HG02852 (cell line): ENCODE measurements around the gene TMEM154.

Experiments
- ATAC-seq: cut with Tn5 transposase; IDR thresholded peaks from one replicate; pipeline ENCODE4 v1.9.1; 2021; ENCODE audit warnings: mild to moderate bottlenecking, moderate library complexity; ENCODE audit not compliant: unreplicated experiment

Gene TMEM154

DNA sequence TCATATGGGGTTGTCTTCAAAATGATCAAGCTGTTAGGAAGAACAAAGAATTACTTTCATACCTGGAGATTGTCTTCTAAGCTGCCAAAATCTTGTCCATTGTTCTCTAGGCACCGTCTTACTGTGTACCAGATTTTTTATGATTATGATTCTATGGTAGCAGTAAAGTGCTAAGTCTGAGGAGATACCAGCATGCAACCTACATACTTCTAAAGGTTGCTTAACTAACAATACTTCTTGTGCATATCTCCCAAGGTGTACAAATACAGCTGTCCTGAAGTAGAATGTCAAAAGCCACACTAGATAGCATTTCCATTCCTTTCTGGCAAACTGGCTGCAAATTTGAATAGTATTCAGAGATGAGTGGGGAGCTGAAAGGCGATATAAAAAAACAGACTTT lies 81.3 kb downstream of the TMEM154 start:
- no peak for ATAC-seq

- ATAC-seq, result peak; percentile 89
Measured at GRCh38 chr4:152594978-152595925, 84.5 kb downstream of the TMEM154 start.

DNA sequence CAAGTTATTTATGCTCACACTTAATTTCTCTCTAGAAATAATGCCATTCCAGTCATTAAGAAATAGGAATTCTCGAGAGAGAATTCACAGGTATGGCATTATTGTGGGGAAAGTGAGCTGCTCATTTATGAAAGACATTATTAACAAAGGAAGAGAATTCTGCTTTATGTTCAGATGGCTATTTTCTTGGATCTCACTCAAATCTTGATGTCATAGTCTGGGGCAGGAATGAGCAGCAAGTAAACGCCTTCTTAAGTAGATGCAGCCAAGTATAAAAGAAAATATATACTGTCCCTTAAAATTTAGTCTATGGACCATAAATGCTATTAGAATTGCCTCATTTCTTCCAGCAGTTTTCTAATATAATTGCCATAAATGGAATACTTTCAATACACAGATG lies 85.7 kb downstream of the TMEM154 start:
- ATAC-seq, result no peak

GRCh38 chr4:152591876-152592275 lies 87.9 kb downstream of the TMEM154 start:
- ATAC-seq, result no peak

GRCh38 chr4:152591396-152591795 lies 88.4 kb downstream of the TMEM154 start:
- ATAC-seq, result no peak

DNA sequence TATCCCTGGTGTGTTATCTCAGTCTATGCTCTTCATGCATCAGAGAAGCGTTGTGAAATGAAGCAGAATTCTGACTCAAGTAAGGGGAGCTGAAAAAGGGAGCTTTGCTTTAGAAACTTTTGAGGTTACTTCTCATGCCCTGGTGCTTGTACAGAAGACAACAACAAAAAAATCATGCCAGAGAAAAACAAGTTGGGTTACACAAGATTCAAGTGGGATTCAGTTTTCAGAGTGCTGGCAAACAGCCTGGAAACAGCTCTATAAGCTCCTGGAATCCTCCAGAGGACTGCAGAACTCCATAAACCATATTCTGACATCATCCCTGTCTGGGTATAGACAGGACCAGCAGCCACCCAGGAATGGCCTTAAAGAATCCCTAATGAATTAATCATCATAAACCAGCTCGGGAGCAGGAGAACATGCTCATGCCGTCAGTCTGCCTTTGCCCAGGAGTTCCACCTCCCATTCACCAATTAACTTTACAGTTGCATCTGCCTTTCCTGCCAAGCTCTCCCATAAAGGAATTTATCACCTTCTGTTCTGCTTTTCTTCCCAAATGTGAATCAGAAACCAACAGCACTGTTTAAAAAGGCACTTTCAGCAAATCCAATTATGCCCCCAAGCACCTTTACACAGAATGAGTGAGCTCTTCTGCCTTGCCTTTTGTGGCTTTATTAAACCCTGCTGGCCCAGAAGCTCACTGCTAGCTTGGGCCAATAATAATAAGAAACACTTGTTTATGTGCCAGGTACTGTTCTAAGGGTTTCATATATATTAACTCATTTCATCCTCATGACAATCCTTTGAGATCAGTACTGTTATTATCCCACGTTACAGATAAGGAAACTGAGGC lies 89.4 kb downstream of the TMEM154 start:
- no peak for ATAC-seq

DNA sequence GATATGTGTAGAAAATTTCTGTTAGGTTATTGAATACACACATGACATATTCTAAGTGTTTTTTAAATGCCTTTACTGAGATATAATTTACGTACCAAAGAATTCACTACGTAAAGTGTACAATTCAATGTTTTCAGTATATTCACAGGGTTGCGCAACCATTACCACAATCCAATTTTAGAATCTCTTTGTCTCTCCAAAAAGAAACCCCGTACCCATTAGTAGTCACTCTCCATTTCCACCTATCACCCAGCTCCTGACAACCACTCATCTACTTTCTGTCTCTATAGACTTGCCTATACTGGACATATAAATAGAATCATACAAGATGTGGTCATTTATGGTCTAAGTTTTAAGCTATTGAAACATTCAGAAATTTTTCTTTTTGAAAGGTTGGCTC lies 90.9 kb downstream of the TMEM154 start:
- no peak for ATAC-seq

DNA sequence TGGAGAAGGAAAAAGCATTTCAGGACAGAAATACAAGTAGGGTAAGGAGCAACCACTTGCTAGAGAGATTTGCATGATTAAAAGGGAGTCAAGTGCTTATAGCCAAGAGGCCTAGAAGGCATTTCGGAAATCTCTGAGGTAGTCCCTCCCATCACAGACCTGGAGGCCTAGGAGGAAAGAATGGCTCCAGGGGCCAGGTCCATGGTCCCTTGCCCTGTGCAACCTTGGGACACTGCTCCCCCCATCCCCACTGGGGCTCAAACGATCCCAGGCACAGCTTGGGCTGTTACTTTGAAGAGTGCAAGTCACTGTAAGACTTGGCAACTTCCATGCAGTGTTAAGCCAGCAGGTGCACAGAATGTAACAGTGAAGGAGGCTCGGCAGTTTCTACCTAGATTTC lies 92.7 kb downstream of the TMEM154 start:
- no peak for ATAC-seq

GRCh38 chr4:152586668-152587067 lies 93.1 kb downstream of the TMEM154 start:
- ATAC-seq, result no peak

DNA sequence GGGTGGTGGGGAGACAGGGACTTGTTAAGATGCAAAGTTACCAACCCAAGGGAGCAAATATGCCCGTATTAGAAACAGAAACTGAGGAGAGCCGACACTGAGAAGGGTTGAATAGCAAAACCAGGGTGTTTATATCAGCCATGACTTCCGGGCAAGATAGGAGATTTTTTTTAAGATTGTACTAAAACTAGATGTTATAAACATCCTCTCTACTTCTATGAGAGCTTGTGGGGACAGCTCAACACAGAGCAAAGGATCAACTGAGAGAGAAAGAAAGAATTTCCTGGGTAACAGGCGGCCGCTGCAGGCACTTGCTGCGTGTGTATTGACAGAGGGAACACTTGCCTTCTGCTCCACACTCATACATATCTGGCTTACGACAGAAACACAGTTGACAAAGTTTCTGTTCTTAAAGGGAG lies 94.8 kb downstream of the TMEM154 start:
- ATAC-seq, result peak; percentile 81

DNA sequence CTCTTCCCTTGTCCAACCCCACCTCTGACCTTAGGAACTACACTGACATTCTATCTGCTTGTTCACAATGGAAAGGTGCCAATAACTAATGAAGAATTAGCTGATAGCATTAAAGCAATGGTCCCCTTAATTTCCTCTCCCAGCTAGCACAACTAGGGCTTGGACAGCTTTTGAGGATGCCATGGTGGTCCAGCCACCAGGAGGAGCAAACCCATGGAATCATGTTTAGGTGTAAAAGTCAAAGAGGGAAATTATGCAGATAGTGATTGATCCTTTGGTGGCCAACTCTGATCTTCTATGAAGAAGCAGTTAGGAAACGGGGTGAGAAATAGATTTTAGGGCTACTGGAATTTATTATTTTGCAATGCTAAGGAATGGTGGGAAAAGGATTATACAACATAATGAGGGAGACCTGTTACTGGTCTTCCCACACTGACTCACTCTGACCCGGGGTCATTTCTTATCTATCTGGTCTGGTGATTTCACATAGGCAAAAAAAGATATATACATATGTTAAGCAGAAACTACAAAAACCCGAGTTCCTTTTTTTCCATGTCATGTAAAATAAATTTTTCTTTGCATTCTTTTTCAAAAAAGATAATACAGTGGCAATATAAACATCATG lies 98.1 kb downstream of the TMEM154 start:
- ATAC-seq, result no peak

- ATAC-seq, result no peak
Measured at GRCh38 chr4:152579916-152580315, 99.9 kb downstream of the TMEM154 start.

GRCh38 chr4:152579107-152579764 lies 100.6 kb downstream of the TMEM154 start:
- ATAC-seq, result no peak

- ATAC-seq, result no peak
Measured at GRCh38 chr4:152578670-152579069, 101.1 kb downstream of the TMEM154 start.

DNA sequence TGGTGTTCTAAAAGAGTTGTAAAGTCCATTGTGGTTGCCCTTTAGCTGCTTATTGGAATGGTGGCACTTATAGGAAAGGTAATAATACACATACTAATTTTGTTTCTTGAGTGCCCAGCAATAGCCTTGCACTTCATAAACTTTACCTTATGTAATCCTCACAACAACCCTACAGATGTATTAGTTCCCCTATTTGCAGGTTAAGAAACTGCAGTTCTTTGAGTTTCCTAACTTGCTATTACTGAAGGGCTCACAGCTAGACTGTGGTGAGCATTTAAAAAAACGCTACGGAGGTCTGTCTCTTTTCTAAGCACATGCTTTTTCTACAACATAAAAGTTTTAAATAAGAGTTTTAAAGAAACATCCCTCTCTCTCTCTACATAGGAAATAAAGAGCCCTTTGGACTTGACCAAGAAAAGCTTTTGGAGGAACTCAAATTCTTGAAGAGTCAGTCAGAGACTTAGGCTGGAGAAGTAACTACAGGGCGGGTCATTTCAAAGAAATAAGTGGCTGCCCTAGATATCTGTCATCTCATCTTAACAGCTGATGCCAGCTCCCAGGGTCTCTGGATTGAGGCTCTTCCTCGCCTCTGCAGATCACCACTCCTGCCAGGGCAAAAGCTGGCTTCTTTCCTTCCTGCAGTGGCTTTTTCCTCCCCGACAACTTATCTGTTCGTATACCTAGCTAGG lies 101.9 kb downstream of the TMEM154 start:
- ATAC-seq, result peak; percentile 88

DNA sequence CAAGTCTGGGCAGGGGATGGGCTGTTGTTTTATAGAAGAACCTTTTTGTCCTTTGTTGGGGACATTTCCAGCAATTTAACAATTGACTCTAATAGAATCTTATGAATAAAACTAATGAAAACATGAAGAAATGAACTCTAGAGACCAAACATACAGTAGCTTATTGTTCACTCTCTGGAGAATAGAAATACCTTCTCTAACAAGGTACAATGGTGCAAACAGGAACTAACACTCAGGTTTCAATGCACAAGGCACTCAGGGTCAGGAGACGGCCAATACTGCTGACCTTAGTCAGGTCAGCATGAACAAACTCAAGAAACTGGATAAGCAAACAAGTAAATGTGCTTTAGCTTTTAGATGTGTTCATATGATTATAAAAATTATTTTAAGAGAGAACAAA lies 104.3 kb downstream of the TMEM154 start:
- no peak for ATAC-seq

GRCh38 chr4:152573861-152574260 lies 105.9 kb downstream of the TMEM154 start:
- ATAC-seq, result no peak

DNA sequence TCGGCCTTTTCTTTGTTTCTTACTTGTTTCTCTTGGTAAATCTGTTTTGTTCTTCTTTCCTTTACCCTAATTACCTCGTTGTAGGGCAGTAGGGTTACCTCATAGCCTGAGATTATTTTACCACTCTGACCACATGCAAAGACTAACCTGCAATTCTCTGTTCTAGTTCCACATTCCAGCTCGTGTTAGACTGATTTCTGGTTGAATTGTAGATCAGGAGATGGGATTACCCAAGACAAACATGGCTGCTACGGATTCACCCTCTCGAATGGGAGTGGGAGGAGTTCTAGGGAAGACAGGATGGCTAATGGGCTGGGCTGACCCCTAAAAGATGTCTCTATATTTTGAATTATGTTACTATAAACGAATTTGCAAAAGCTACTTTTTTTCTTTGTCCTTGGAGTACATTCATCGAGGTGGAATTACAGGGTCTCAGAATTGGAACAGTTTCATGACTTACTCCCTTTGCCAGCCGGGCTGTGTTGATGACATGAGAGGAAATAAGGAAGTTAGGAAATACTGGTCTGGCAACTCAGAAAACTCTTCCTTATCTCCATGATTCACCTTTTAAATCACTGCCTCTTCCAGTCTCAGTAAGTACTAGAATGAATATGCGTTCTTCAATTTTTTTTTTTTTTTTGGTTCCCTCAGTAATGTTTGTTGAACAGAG lies 107.2 kb downstream of the TMEM154 start:
- peak; percentile 72 for ATAC-seq

GRCh38 chr4:152571770-152572169 lies 108.0 kb downstream of the TMEM154 start:
- ATAC-seq, result no peak

- ATAC-seq, result no peak
Measured at GRCh38 chr4:152571296-152571695, 108.5 kb downstream of the TMEM154 start.
